Stomach (tissue), 9 donors: ENCODE results near the gene AHSP. TPM values are rescaled to one million over a fixed set of nuclear protein-coding genes. Genes with fewer than 3 reads are reported as not detected.

ENCODE experiments used
- DNase-seq, 2 donors: peaks; one replicate each; pipeline versions ENCODE4 v3.0.0 to v3.0.0-alpha.2; 2013 to 2019
- H3K27ac ChIP-seq, 5 donors: fragments of 200-600 bp in 4 of 5; sonication (generic) in 4 of 5; one replicate each; pipeline ENCODE4 v1.5.1; 2013 to 2019; ENCODE audit warnings: mild to moderate bottlenecking in 1 of 5, moderate library complexity in 1 of 5
- H3K27me3 ChIP-seq, 3 donors: fragments of 200-600 bp; sonication (generic); one replicate each; pipeline ENCODE4 v1.5.1; 2017 to 2019; ENCODE audit warnings: mixed run types in 1 of 3
- H3K36me3 ChIP-seq, 4 donors: fragments of 200-600 bp; sonication (generic); 1 replicate in 3 of 4; 2 replicates in 1 of 4; pipeline ENCODE4 v1.5.1; 2016 to 2019
- H3K4me1 ChIP-seq, 4 donors: fragments of 200-600 bp; sonication (generic); one replicate each; pipeline ENCODE4 v1.5.1; 2016 to 2019
- H3K4me3 ChIP-seq, 4 donors: fragments of 200-600 bp; sonication (generic) in 3 of 4; one replicate each; pipeline ENCODE4 v1.5.1; 2016 to 2019; ENCODE audit warnings: mild to moderate bottlenecking in 1 of 4
- H3K9me3 ChIP-seq, 4 donors: fragments of 200-600 bp; sonication (generic); one replicate each; pipeline ENCODE4 v1.5.1; 2016 to 2019
- CTCF ChIP-seq, 7 experiments: fragments of 450-650 bp in 4 of 7; fragments of 200-600 bp in 3 of 7; sonication (generic) in 3 of 7; IDR thresholded peaks; one replicate each; pipeline ENCODE4 v1.5.1; 2016 to 2019; ENCODE audit warnings: antibody characterized with exemption in 7 of 7, control low read depth in 2 of 7, mild to moderate bottlenecking in 1 of 7
- EP300 ChIP-seq: sonication (generic); formaldehyde crosslinking; IDR thresholded peaks from one replicate; pipeline ENCODE4 v1.6.1; 2017; ENCODE audit warnings: antibody characterized with exemption
- POLR2A ChIP-seq, 4 donors: fragments of 450-650 bp; IDR thresholded peaks; one replicate each; pipeline ENCODE4 v1.6.1; 2016; ENCODE audit warnings: antibody characterized with exemption in 4 of 4, control low read depth in 2 of 4, mild to moderate bottlenecking in 1 of 4, moderate library complexity in 1 of 4
- POLR2AphosphoS5 ChIP-seq, 3 donors: sonication (generic); formaldehyde crosslinking; IDR thresholded peaks; one replicate each; pipeline ENCODE4 v1.6.1; 2016; ENCODE audit warnings: antibody characterized with exemption in 3 of 3
- WGBS, 5 donors: extraction: QIAGEN DNeasy Blood & Tissue Kit in 3 of 5; methylation state at CpG; one replicate each; pipeline versions ENCODE4 v1.1.5 to v1.1.7; 2013 to 2018; 5-methylcytosine and 5-hydroxymethylcytosine counted together
- intact Hi-C: fragments of 100-400 bp; cut with DNase I; formaldehyde crosslinking; loops from one replicate; pipeline ENCODE4 v1.15.1; 2023; ENCODE audit warnings: low total_unique reads
- polyA plus RNA-seq, 3 donors: library from polyadenylated mRNA; stranded (reverse); fragments of 200-250 nt; gene quantifications; one replicate each; pipeline ENCODE4 v1.2.3, GENCODE V29; 2013
- total RNA-seq, 5 donors: library from RNA; depleted of rRNA; stranded (reverse); fragments of >200 nt; gene quantifications; one replicate each; pipeline versions ENCODE4 v1.1.0 to v1.2.3, GENCODE V29; 2014 to 2016
- donor health status: healthy with polysubstance abuse.
- donor health status: Bipolar disorder and iron deficiency.
- donor health status: healthy.

AHSP gene
- total and polyA plus RNA-seq, 8 donors: 4.8 TPM; not detected in 7

GRCh38 chr16:31505483-31505882, 22.2 kb upstream of the AHSP start:
- no peaks in the 10 kb centered on the region for H3K27me3 ChIP-seq
- TF ChIP-seq EP300 (no peak), POLR2AphosphoS5 (IDR thresholded peaks at IDR 0.05) (no peak), POLR2A (IDR thresholded peaks at IDR 0.05) (no peak), CTCF (IDR thresholded peaks at IDR 0.05) (no peak)
- H3K27ac ChIP-seq: no peak overlapping the region
- no peak for DNase-seq
- peaks cover 0 to 25% (median 18%) of the 10 kb centered on the region in 4 donors for H3K36me3 ChIP-seq
- intact Hi-C loops: no loop called here
- 70 to 80% (median 70%) methylated on average over 4 of the region's 4 CpGs for WGBS, 5 donors
- peaks cover 17 to 50% (median 39%) of the 10 kb centered on the region in 4 donors for H3K4me1 ChIP-seq
- H3K4me3 ChIP-seq: no peak overlapping the region
- no peaks in the 10 kb centered on the region for H3K9me3 ChIP-seq

GRCh38 chr16:31507617-31507928, 20.1 kb upstream of the AHSP start:
- DNase-seq: no peak
- no peaks in the 10 kb centered on the region for H3K27me3 ChIP-seq
- TF ChIP-seq POLR2AphosphoS5 (IDR thresholded peaks at IDR 0.05): no peak
- no peak for TF ChIP-seq EP300
- TF ChIP-seq CTCF (IDR thresholded peaks at IDR 0.05): no peak
- no peak for TF ChIP-seq POLR2A (IDR thresholded peaks at IDR 0.05)
- H3K9me3 ChIP-seq: no peaks in the 10 kb centered on the region
- WGBS, 5 donors: 1 to 2% (median 1%) methylated on average over 7 to 12 of the region's 12 CpGs
- H3K36me3 ChIP-seq: peaks cover 0 to 24% (median 15%) of the 10 kb centered on the region in 4 donors
- peaks cover 17 to 46% (median 35%) of the 10 kb centered on the region in 4 donors for H3K4me1 ChIP-seq
- intact Hi-C loops: no loop called here
- H3K4me3 ChIP-seq: peak overlapping the region; percentile 62 to 87 (median 82)
- peak overlapping the region; percentile 90 to 98 (median 93) for H3K27ac ChIP-seq

GRCh38 chr16:31507929-31508705, 19.6 kb upstream of the AHSP start, which contains the start of gene RUSF1:
RUSF1 (minus strand) TSS chr16:31508391; CDS start chr16:31508373, 18 bp downstream.
- 0 to 1% (median 0%) methylated on average over 13 to 65 of the region's 65 CpGs for WGBS, 5 donors
- DNase-seq: peak; percentile 93 to 97
- intact Hi-C loops: no loop called here
- Histone ChIP-seq H3K36me3 (peaks cover 0 to 24% (median 15%) of the 10 kb centered on the region in 4 donors), H3K4me3 (peak within 1 kb of the TSS; percentile 62 to 87 (median 82)), H3K4me1 (peaks cover 17 to 46% (median 35%) of the 10 kb centered on the region in 4 donors), H3K9me3 (no peaks in the 10 kb centered on the region), H3K27ac (peak within 1 kb of the TSS; percentile 90 to 98 (median 93)), H3K27me3 (no peaks in the 10 kb centered on the region)
- TF ChIP-seq POLR2A (IDR thresholded peaks at IDR 0.05) (no peak), POLR2AphosphoS5 (IDR thresholded peaks at IDR 0.05) (peak; percentile 95 to 99 (median 95)), EP300 (peak; percentile 6)

- 10 to 14% (median 12%) methylated on average over 6 of the region's 6 CpGs for WGBS, 5 donors
- no peaks in the 10 kb centered on the region for H3K27me3 ChIP-seq
- H3K9me3 ChIP-seq: no peaks in the 10 kb centered on the region
- H3K27ac ChIP-seq: peak overlapping the region; percentile 90 to 98 (median 93)
- TF ChIP-seq POLR2A (IDR thresholded peaks at IDR 0.05): no peak
- peaks cover 0 to 24% (median 15%) of the 10 kb centered on the region in 4 donors for H3K36me3 ChIP-seq
- peaks cover 17 to 46% (median 35%) of the 10 kb centered on the region in 4 donors for H3K4me1 ChIP-seq
- intact Hi-C loops: no loop called here
- DNase-seq: peak in 1 of 2 donors; percentile 70
- H3K4me3 ChIP-seq: peak overlapping the region; percentile 62 to 87 (median 82)
Observed at GRCh38 chr16:31508706-31509195, 18.9 kb upstream of the AHSP start.

GRCh38 chr16:31513126-31513525, 14.6 kb upstream of the AHSP start:
- Histone ChIP-seq H3K27ac (no peak overlapping the region), H3K9me3 (no peaks in the 10 kb centered on the region), H3K36me3 (no peaks in the 10 kb centered on the region), H3K4me3 (no peak overlapping the region), H3K4me1 (peaks cover 8 to 18% (median 13%) of the 10 kb centered on the region in 4 donors), H3K27me3 (no peaks in the 10 kb centered on the region)
- TF ChIP-seq EP300: no peak
- TF ChIP-seq POLR2AphosphoS5 (IDR thresholded peaks at IDR 0.05): no peak
- no peak for TF ChIP-seq POLR2A (IDR thresholded peaks at IDR 0.05)
- no peak for TF ChIP-seq CTCF (IDR thresholded peaks at IDR 0.05)
- DNase-seq: no peak
- WGBS, 5 donors: 69 to 76% (median 75%) methylated on average over 6 of the region's 6 CpGs
- intact Hi-C loops: no loop called here
